H1 (cell line): ENCODE results near the gene GALNT12. TPM values are rescaled to one million over a fixed set of nuclear protein-coding genes. Genes with fewer than 3 reads are reported as not detected.

Experiments used
- RXRA ChIP-seq: IDR thresholded peaks from 2 replicates; pipeline ENCODE4 v1.6.1; 2011; ENCODE audit warnings: low read depth, mild to moderate bottlenecking, low read length, moderate library complexity; ENCODE audit not compliant: insufficient read depth
- polyA plus RNA-seq, 7 experiments: library from polyadenylated mRNA; depleted of rRNA in 3 of 7; stranded (reverse) in 5 of 7; unstranded in 2 of 7; fragments of >200 nt in 5 of 7; fragments of 200-250 nt in 2 of 7; gene quantifications; 1 replicate in 5 of 7; 2 replicates in 1 of 7; 4 replicates in 1 of 7; pipeline versions ENCODE4 v1.2.1 to v1.2.3, GENCODE V29; 2011 to 2013; ENCODE audit warnings: missing spikeins in 2 of 7, mixed read lengths in 2 of 7
- total RNA-seq: library from RNA; stranded (reverse); fragmentation: NEBNext Ultra II Directional; extraction: Animal tissue kit (Norgen Biotek cat#: 25700); gene quantifications from 2 replicates; pipeline ENCODE4 v1.2.1, GENCODE V29; 2021

The GALNT12 gene
- total and polyA plus RNA-seq, 2 of the 8 experiments (the other 6 are each of a cell fraction or from before 2014, with no cell fraction given): 16.2 to 19.6 TPM

DNA sequence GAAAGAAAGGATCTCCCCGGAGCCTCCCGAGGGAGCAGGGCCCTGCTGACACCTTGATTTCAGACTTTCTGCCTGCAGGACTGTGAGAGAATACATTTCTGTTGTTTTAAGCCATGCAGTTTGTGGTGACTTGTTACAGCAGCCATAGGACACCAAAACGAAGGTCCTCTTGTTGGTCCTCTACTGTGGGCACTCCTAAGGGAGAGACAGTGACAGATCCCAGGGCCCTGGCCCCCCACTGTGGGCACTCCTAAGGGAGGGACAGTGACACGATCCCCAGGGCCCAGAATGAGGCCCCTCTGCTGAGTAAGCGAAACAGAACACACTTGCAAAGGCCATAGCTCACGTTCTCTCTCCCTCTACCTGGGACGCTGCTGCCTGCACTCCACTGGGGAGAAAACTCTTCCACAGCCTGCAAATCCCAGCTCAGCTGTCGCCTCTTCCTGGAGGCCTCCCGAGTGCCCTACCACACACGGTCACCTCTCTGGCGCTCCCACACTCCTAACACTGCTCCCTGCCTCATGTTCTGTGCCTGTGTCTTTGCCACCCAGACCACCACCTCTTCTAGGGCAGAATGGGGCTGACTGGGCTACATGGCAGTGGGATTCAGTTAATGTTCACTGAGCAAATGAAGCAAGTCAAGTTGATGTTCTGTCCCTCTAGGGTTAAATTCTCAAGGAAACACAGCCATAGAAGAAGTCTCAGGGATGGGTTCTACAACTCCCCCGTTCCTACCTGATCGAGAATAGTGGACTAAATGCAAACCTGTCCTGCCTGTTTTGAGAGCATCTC, 34.9 kb upstream of the GALNT12 start (continued):
- TF ChIP-seq RXRA: no peak
